ENCODE measurements around the gene NCR2. TPM values are rescaled to one million over a fixed set of nuclear protein-coding genes. Genes with fewer than 3 reads are reported as not detected.
"Not testable (repeated sequence)": the region's sequence is repeated elsewhere in the genome, so short reads cannot be mapped to it uniquely, and the experiment has no call there.

NCR2 gene, protein sequence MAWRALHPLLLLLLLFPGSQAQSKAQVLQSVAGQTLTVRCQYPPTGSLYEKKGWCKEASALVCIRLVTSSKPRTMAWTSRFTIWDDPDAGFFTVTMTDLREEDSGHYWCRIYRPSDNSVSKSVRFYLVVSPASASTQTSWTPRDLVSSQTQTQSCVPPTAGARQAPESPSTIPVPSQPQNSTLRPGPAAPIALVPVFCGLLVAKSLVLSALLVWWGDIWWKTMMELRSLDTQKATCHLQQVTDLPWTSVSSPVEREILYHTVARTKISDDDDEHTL
- polyA plus RNA-seq (ENCODE audit: insufficient read length in 4 of 4), result not detected

DNA sequence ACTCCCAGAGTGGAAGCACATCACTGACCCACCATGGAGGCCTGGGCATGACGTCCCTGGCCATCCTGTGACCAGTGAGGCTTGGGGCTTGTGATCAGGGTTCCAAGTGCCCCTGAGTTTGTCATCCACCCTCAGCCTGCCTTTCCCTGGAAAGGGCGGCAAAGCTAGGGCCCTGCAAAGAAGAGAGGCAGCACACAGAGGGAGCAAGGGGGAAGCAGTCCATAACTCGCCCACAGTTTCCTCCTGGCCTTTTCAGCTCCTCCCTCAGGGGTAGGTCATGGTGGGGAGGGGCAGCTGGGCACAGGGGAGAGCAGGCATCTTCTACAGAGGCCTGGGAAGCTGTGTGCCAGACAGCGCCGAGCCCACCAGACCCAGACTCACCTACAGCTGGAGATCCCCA is at the start of gene NCR2:
TSS of gene NCR2 (plus strand) at position 313 of the 400 bp plus-strand sequence. CDS start 269 bp downstream, outside the sequence.
- no peak for DNase-seq (ENCODE audit: low read depth in 4 of 4, low spot score in 3 of 4)

DNA sequence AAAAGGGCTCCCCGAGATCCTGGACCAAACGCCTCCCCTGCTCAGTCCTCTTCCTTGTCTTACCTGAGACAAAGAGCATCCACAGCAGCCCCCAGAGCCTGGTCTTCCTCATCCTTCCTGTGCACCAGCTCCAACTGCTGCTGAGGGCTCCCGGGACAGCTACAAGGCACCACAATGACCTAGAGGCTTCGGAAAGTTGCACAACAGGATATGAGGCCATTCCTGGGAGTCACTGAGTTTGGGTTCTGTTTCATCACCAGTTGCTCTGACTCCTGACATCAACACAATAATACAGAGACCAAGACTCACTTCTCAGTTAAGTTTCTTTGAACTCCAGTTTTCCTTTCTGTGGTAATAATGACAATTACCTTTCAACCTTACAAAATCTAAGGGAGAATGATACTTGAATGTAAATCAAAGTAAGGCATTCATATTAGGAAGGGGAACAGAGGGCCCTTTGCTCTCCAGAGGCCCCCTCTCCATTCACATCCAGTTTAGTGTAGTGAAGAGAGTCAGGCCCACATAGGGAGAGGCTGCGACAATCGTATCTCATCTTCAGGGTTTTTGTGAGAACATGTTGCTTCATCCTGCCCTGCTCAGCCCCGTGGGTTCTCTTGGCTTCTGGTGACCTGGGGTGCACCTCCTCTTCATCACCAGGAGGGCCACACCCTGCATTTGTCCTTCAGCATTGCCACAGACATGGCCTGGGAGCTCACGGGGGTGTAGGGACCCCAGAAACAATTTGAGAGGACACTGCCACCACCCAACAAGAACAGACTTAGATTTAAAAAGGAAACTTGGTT is 48.7 kb upstream of the NCR2 start, which contains the start of gene TREM1:
TSS of gene TREM1 (minus strand) at position 139 of the 803 bp plus-strand sequence. CDS start at position 112, 27 bp downstream.
- DNase-seq (ENCODE audit: low read depth in 4 of 4, low spot score in 3 of 4), result no peak

DNA sequence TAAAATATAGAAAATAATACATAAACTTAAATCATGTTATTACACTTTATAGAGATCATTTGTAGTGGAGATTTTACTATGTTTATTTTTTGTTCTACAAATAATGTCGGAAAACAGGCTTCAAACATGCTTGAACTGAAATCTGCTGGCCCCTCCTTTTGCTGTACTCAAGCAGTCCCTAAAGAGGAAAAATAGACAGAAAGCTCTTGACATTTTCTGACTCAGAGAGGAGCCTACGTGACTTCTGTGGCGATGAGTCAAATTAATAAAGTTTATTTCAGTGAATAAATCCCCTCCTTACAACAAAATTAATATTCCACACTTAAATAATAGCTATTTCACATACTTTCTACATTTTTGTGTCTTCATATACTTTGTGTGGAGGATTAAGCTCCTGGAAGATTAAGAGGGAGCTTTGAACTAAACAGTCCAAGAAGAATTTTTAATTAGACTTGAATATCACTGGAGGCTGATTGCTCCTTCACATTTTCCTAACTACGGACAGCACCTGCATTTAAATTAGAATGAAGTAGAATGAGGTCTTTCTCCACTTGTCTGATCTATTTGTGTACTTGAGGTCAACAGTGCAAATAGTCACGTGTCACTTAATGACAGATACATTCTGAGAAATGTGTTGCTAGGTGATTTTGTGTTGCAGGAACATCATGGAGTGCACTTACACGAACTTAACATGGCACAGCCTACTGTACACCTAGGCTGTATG is 47.2 kb upstream of the NCR2 start:
- DNase-seq (ENCODE audit: low read depth in 4 of 4, low spot score in 3 of 4), result no peak

DNA sequence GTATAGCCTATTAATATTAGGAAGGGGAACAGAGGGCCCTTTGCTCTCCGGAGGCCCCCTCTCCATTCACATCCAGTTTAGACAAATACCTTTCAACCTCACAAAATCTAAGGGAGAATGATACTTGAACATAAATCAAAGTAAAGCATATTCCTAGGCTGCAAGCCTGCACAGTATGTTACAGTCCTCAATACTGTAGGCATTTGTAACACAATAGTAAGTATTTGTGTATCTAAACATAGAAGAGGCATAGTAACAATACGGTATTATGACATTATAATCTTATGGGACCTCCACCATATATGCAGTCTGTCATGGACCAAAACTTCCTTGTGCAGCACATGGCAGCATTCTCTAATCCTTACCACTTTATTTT is 46.7 kb upstream of the NCR2 start:
- DNase-seq (ENCODE audit: low read depth in 4 of 4, low spot score in 3 of 4), result no peak

DNA sequence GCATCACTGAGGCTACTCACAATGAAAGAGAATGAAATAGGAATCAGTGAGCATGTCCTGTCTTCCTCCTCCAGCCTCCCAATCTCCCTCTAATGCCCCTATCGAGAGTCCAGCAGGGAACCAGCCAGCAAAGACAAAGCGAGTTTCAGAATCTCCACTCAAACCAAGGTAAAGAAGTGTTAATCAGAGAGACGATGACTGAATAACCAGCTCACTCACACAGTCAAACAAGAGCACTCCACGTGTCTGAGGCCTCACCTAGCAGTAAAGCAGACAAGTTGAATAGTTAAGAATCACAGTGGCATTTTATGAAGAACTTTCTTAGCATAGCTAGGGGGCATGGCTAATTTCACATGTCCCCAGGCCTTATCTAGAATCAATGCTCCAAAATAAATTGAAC is 45.6 kb upstream of the NCR2 start:
- DNase-seq (ENCODE audit: low read depth in 4 of 4, low spot score in 3 of 4), result no peak

DNA sequence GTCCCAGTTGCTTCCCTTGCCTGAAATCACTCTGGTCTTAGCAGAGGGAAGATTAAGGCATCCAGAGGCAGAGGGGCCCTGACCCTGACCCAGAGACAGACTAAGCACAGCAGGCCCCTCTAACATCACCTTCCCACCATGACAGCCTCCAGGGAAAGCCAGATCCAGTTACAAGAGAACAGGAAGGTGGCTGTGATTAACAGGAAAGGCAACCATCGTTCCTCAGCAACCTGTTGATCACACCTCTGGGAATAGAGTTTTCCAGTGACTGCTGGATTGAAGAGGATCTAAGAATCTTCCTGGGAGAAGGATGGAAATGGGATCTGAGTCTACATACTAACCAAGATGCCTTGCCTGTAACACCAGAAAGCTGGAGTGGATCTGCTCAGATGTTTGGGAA is 43.7 kb upstream of the NCR2 start:
- no peak for DNase-seq (ENCODE audit: low read depth in 4 of 4, low spot score in 3 of 4)

DNA sequence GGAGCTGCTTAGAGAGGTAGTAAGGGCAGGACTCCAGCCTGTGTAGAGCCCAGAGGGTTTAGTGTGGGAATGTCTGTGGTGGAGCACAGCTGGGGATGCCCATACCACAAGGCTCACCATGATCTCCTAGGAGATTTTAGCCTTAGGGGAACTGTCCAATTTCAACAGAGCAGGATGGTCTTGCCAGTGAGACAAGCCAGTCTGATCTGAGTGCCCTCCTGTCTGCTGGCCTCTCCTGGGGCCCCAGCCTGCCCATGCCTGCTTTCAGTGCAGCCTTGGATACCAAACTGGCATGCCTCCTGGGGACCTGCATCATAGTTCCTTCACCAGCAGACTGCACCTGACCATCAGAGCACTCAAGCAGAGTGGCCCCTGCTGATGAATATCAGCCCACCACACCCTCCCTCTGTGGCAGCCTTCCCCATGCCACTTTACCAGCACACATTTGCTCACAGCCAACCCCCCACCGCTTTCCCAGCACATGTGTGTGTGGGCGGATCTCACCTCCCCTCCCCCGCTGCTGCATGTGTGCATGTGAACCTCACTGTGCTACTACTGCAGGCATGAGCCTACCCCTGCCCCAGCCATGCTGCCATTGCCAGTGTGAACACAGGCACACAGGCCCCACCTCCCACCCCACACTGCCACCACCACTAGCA is 41.1 kb upstream of the NCR2 start:
- no peak for DNase-seq (ENCODE audit: low read depth in 4 of 4, low spot score in 3 of 4)

DNA sequence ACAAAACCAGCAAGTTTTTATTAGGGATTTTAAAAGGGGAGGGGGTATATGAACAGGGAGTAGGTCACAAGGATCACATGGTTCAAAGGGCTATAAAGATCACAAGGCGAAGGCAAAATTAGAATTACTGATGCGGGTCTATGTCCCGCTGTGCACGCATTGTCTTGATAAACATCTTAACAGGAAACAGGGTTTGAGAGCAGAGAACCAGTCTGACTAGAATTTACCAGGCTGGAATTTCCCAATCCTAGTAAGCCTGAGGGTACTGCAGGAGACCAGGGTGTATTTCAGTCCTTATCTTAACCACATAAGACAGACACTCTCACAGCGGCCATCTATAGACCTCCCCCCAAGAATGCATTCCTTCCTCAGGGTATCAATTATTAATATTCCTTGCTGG is 38.2 kb upstream of the NCR2 start:
- not testable (repeated sequence) for DNase-seq (ENCODE audit: low read depth in 4 of 4, low spot score in 3 of 4)

DNA sequence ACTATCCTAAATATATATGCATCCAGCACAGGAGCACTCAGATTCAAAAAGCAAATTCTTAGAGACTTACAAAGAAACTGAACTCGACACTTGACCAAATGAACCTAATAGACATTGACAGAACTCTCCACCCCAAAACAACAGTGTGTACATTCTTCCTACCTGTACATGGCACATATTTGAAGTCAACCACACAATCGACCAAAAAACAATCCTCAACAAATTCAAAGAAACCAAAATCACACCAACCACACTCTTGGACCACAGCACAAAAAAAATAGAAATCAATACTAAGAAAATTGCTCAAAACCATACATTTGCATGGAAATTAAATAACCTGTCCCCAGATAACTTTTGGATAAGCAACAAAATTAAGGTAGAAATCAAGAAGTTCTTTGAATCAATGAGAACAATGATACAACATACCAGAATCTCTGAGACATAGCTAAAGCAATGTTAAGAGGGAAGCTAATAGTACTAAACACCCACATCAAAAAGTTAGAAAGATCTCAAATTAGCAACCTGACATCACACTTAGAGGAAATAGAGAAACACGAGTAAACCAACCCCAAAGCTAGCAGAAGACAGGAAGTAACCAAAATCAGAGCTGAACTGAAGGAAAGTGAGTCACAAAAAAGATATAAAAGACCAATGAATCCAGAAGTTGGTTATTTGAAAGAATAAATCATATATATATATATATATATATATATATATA is 36.5 kb upstream of the NCR2 start:
- DNase-seq (ENCODE audit: low read depth in 4 of 4, low spot score in 3 of 4), result no peak

DNA sequence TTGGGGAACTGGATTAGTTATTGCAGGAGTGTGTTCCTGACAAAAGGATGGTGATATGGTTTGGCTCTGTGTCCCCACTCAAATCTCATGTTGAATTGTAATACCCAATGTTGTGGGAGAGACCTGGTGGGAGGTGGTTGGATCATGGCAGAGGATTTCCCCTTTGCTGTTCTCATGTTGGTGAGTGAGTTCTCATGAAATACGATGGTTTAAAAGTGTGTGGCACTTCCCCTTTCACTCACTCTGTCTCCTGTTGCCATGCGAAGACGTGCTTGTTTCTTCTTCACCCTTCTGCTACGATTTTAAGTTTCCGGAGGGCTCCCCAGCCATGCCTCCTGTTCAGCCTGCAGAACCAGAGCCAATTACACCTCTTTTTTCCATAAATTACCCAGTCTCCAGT is 32.8 kb upstream of the NCR2 start:
- no peak for DNase-seq (ENCODE audit: low read depth in 4 of 4, low spot score in 3 of 4)

DNA sequence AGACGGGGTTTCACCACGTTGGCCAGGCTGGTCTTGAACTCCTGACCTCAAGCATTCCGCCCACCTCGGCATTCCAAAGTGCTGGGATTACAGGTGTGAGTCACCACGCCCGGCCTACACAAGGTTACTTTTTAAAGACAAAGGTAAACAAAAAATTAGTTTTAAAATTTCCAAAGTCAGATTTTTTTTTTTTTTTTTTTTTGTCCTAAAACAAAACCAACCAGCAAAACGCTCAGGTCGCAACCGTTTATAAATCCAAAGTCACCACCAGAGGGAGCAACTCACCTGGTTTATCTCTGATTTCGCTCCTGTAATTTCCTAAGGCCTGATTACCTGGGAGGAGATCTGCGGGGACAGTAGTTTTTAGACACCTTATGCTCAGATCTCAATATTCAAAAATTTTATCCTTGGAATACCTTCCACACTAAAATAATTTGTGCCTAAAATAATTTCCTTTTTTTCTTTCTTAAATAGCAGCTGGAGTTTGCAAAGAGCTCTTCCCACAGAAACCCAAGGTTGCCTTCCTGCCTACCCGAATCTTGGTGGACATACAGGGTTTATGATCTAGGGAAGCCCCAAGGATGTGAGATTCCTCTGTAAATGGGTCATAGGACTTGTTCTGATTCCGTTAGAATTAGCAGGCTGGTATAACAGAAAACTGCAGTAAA is 29.1 kb upstream of the NCR2 start:
- peak; percentile 37 to 53 (median 48) for DNase-seq (ENCODE audit: low read depth in 4 of 4, low spot score in 3 of 4)

DNA sequence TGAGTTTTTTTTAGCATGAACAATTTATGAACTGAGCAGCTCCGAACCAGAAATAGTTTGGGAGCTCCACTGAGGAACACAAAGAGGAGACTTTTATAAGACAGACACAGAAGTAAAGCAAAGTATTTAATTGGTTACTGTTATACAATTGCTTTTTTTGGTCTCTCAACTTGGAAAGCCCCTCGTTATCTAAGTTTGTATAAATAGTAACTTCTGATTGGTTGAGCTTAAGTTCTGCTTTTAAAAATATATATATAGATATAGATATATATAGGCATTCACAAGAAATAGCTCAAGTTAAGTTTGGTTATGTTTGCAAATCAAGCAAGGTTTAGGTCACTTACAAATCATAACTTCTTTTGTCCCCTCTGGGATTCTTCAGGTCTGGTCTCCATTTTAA is 20.2 kb upstream of the NCR2 start:
- DNase-seq (ENCODE audit: low read depth in 4 of 4, low spot score in 3 of 4), result no peak

DNA sequence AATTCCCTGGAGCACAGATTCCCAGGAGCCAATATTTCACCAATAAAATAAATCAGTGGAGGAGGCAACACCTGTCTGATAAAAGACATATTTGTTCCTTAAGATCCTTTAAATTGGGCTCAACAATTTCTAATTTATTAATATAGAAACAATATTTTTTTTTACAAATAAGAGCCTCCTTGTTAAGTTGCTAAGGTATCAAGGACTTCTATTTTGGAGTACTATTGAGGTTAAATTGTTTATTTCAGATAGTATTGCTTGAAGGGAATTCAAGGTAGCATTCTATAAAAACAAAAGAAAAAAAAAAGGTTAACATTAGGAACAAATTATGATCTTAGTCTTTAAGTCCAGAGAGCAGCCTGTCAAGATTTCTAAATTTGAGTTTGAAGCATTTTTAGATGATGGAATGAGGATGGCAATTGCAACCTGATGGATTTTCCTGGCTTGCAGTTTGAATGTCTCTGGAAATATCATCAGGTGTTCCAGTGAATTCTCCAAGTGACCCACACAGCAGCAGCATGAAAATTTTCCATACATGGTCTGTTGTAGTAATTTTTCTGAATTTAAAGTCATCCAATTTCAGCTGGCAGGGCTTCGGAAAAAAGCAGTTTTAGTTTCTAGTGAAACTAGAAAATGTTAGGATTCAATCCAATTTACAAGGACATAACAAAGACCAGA is 19.3 kb upstream of the NCR2 start:
- no peak for DNase-seq (ENCODE audit: low read depth in 4 of 4, low spot score in 3 of 4)

DNA sequence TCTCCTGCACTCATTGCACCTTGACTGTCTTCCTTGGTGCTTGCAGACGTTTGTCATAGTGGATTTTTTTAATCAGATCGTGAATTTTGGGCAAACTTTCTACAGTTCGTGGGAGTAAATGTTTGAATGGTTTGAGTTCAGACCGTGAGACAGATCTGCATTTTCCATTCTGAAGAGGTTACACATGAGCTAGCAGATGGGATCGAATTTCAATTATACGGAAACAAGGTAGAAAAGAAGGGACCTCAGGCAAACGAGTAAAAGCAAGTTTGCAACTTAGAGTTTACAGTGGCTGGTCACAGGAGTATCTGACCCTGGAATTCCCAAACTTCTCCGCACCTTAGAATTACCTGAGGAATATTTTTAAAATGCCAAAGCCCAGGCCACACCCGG is 17.2 kb upstream of the NCR2 start:
- no peak for DNase-seq (ENCODE audit: low read depth in 4 of 4, low spot score in 3 of 4)

DNA sequence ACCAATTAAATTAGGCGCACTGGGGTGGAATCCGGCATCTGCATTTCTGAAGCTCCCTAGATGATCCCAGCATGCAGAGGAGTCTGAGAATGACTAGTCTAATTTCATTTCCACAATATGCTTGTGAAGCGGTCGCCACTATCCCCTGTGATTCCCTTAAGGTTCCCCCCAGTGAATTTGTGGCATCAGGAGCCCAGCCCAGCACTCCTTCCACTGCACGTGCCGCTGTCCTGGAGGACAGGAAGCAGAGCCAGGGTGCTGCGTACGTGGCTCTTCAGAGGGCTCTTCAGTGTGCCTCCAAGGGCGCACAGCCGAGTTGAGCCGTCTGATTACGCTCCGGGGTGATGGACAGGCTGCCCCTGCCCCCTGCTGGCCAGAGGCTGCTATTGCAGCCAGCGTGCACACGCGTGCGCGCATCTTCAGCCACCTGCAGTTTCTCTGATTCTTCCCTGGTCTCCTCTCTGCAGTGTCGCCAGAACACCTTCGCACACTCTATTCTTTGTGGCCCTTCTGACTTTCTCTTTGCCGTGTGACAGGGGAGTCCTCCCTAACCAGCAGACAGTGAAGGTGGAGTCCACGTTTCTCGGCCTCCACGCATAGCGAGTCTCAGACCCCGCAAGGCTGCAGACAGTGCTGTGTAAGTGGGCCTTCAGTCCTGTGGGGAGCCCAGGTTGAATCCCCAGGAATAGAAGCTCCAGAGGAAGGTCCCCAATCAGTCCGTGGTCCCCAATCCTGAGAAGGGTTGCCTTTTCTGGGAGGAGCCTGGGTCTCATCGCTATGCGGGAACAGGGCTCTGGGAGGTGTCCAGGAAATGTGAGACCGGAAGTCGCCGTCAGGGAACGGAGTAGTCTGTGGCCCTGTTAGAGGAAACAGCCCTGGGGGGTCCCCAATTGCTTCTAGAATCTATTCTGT is 16.5 kb upstream of the NCR2 start:
- peak; percentile 54 to 76 (median 56) for DNase-seq (ENCODE audit: low read depth in 4 of 4, low spot score in 3 of 4)

DNA sequence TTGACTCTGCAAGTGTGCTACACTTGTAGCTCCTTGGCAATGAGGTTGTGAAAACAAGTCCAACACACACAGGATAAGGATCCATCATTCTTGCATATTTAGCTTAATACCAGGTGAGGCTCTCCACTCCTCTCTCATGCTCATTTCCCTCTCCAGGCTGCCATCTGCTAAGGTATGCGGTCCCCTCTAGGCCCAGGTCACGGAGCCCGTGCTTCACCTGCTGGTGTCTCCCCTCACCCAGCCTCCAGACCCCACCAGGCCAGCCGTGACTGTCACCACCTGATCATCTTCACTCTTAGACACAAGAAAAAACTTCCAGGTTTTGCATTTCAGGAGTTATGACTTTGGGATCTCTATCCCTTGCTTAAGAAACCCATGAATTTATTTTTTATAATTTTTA is 14.2 kb upstream of the NCR2 start:
- no peak for DNase-seq (ENCODE audit: low read depth in 4 of 4, low spot score in 3 of 4)

DNA sequence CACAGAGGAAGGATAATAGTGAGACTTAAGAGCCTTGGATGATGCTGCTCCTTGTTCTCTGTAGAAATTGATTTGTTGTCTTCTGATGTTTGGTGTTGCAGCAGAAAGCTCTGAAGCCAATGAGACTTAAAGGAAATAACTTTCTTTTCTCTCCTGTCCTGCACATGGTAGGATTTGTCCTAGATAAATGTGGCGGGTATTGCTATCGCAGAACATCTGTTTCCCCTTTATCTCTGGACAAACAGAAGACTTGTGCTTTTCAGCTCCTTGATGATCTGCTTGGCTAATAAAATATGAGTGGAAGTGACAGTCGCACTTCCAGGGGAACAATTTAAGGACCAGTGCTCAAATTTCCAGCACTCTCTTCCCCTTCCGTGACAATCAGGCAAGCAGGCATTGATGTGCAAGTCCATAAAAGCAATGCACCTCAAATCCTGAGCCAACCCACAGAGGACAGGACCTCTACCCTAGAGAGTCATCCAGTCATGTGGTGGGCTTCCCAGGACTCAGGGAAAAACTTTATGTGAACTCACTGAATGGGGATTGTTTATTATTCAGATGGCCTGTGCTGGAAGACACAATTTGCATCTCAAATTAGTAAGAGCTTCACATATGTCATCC is 9.9 kb upstream of the NCR2 start:
- no peak for DNase-seq (ENCODE audit: low read depth in 4 of 4, low spot score in 3 of 4)

DNA sequence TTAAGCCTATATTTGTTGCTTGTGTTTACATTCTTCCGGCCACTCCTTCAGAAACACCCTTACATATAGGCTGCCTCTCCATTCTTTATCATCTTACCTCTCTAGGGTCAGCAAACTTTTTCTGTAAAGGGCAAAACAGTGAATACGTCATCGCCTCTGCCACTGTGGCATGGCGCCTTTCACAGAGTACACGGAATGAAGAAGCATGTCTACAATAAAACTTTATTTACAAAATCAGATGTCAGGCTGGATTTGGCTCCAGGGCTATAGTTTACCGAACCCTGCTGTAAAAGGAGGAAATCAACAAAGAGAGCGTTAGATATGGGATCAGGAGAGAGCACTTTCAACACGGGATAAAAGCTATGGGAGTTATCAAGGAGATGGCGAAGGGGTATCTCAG is 9.3 kb upstream of the NCR2 start:
- no peak for DNase-seq (ENCODE audit: low read depth in 4 of 4, low spot score in 3 of 4)

Data from right renal pelvis (tissue), 4 donors.